Astrocyte of the cerebellum (primary cell): Measurements from ENCODE around the gene CCDC92.

Experiments
- DNase-seq: peaks from one replicate; pipeline ENCODE4 v3.0.0-alpha.2; 2011; ENCODE audit warnings: low read depth
- H3K4me3 ChIP-seq: 2 replicates; pipeline ENCODE4 v1.5.1; 2011; ENCODE audit warnings: mild to moderate bottlenecking, low read depth, low read length, moderate library complexity
- CTCF ChIP-seq: IDR thresholded peaks from 2 replicates; pipeline ENCODE4 v1.5.1; 2012; ENCODE audit warnings: low read length, low read depth, moderate library complexity, mild to moderate bottlenecking; ENCODE audit errors: missing control alignments
- in situ Hi-C: cut with HindIII; loops from 2 replicates; pipeline ENCODE4 v1.10.0; 2017; ENCODE audit warnings: low sequenced_read_pairs

Gene CCDC92

GRCh38 chr12:123972457-123973401 is at the start of gene CCDC92, which contains the start of gene ZNF664:
Gene CCDC92, minus strand, starts transcription at chr12:123972831. Its CDS starts 28,526 bp downstream, at chr12:123944305.
Gene ZNF664, plus strand, starts transcription at chr12:123973215. Its CDS starts 38,930 bp downstream, at chr12:124012145.
- H3K4me3 ChIP-seq: peak within 1 kb of the TSS; percentile 67
- in situ Hi-C loops: no loop called here

GRCh38 chr12:124022161-124022560 is 49.5 kb upstream of the CCDC92 start:
- no peak for TF ChIP-seq CTCF
- DNase-seq: no peak
- H3K4me3 ChIP-seq: no peak overlapping the region
- in situ Hi-C loops: no loop called here

More at GRCh38 chr12:123972457-123973401, at the start of gene CCDC92, which contains the start of gene ZNF664:
- TF ChIP-seq CTCF: no peak
- peak; percentile 76 for DNase-seq

- no peak for DNase-seq
- in situ Hi-C loops: no loop called here
- TF ChIP-seq CTCF: no peak
- no peak overlapping the region for H3K4me3 ChIP-seq
These were observed 48.4 kb upstream of the CCDC92 start for GRCh38 chr12:124021007-124021406.

GRCh38 chr12:124020514-124020949 is 47.9 kb upstream of the CCDC92 start:
- no peak overlapping the region for H3K4me3 ChIP-seq
- in situ Hi-C loops: no loop called here
- no peak for DNase-seq
- no peak for TF ChIP-seq CTCF

GRCh38 chr12:124019115-124019514 is 46.5 kb upstream of the CCDC92 start:
- no peak for TF ChIP-seq CTCF
- in situ Hi-C loops: no loop called here
- no peak overlapping the region for H3K4me3 ChIP-seq
- no peak for DNase-seq

GRCh38 chr12:124018539-124018938 is 45.9 kb upstream of the CCDC92 start:
- no peak for TF ChIP-seq CTCF
- in situ Hi-C loops: no loop called here
- H3K4me3 ChIP-seq: no peak overlapping the region
- DNase-seq: no peak
